ENCODE measurements around the gene PRG3.

GRCh38 chr11:57386178-57386940 lies 5.4 kb upstream of the PRG3 start:
- no peak for TF ChIP-seq CTCF (IDR thresholded peaks at IDR 0.05)
- TF ChIP-seq POLR2A (IDR thresholded peaks at IDR 0.05) = no peak
